Measurements from ENCODE around the gene SNTG2.

Gene SNTG2

DNA sequence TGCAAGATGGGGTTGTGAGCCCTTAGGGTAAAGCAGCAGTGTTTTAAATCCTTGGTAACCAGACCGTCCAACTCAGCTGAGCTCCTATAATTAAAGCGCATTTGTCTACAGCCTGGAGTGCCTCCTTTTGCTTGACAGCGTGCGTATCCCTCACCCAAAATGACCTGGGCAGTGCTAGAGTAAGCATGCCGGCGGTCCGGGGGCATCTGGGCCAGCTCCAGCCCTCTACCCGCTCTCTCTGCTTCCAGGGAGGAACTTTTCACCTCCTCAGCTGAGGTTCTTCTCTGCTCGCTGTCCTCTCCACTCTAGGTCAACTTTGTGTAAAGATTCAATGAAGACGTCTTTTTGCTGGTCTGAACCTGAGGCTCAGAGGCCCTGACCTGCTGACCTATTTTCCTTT, 360.2 kb downstream of the SNTG2 start:
- TF ChIP-seq POLR2A (IDR thresholded peaks at IDR 0.05; ENCODE audit: low read length) (no peak), GATA1 (IDR thresholded peaks at IDR 0.05; ENCODE audit: low read depth, low read length) (no peak)
- no peak for DNase-seq

DNA sequence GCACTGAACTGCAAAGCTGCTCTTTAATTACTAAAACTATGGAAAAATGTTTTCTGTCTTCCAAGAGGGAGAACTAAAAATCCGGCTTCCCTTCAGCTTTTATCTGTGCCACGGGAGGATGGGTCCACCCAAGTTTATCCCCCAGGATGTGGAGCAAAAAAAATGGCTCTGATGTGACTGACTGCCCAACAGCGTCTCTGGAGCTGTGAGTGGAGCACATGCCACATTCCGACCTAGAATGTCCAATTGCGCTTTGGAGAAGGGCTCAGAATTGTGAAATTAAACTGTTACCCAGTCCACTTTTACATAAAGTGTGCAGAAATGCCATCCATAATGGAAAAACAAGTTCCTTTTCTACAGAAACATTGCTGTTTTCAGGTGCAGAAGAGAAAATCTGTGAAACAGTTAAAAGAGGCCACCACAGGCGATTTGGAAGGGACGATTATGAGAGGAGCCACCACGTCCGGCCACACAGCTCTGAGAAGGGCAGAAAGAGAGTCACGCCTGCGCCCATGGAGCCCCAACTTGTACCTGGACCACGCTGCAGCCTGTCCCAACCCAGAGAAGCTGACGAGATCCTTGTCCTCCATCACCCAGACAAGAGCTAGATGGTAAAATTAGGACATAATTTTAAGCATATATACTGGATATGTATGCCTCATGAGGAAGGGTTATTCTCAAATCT, 362.7 kb downstream of the SNTG2 start:
- TF ChIP-seq GATA1 (IDR thresholded peaks at IDR 0.05; ENCODE audit: low read depth, low read length) (no peak), POLR2A (IDR thresholded peaks at IDR 0.05; ENCODE audit: low read length) (no peak)
- no peak for DNase-seq

- no peak for DNase-seq
- TF ChIP-seq GATA1 (IDR thresholded peaks at IDR 0.05; ENCODE audit: low read depth, low read length) (no peak), POLR2A (IDR thresholded peaks at IDR 0.05; ENCODE audit: low read length) (no peak)
Observed at GRCh38 chr2:1314254-1314653, 363.6 kb downstream of the SNTG2 start.

GRCh38 chr2:1318366-1319009, 367.8 kb downstream of the SNTG2 start:
- no peak for DNase-seq
- no peak for TF ChIP-seq POLR2A (IDR thresholded peaks at IDR 0.05; ENCODE audit: low read length)
- TF ChIP-seq GATA1 (IDR thresholded peaks at IDR 0.05; ENCODE audit: low read depth, low read length), result no peak

GRCh38 chr2:1319393-1319792, 368.7 kb downstream of the SNTG2 start:
- TF ChIP-seq GATA1 (IDR thresholded peaks at IDR 0.05; ENCODE audit: low read depth, low read length) (no peak), POLR2A (IDR thresholded peaks at IDR 0.05; ENCODE audit: low read length) (no peak)
- DNase-seq, result no peak

- DNase-seq, result no peak
- TF ChIP-seq POLR2A (IDR thresholded peaks at IDR 0.05; ENCODE audit: low read length), result no peak
- TF ChIP-seq GATA1 (IDR thresholded peaks at IDR 0.05; ENCODE audit: low read depth, low read length), result no peak
Observed at GRCh38 chr2:1321321-1321720, 370.7 kb downstream of the SNTG2 start.

DNA sequence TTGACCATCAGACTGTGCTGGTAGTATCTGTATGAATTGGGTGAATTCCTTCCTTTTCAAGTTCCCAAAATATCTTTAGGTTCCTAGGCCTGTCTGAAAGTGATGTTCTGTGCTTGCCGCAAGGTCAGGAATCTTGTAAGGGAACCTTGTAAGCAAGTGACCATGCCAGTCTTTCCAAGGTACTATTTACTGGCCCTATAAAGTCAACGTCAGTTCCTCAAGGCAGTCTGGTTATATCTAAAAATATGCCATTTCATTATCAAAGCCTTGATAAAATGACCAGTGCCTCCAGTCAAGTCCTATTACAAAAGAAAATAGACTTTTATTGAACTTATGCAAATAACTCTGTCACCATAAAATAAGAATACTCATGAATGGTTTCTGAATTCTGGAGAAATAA, 374.2 kb downstream of the SNTG2 start:
- no peak for TF ChIP-seq GATA1 (IDR thresholded peaks at IDR 0.05; ENCODE audit: low read depth, low read length)
- TF ChIP-seq POLR2A (IDR thresholded peaks at IDR 0.05; ENCODE audit: low read length), result no peak
- no peak for DNase-seq

DNA sequence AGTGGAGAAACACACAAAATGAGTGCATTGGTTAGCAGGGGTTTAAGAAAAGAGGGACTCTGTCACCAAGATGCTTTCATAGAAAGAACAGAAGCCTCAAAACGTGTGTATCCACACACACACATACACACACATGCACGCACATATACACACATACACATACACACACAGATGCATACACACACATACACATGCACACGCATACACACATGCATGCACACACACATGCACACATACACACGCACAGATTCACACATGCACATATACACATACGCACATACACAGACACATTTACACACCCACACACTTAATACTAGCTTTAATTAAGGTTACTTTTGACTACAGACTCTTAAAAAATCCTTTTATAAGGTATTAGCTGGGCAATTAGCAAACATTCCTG, 378.0 kb downstream of the SNTG2 start:
- no peak for DNase-seq
- TF ChIP-seq POLR2A (IDR thresholded peaks at IDR 0.05; ENCODE audit: low read length), result no peak
- TF ChIP-seq GATA1 (IDR thresholded peaks at IDR 0.05; ENCODE audit: low read depth, low read length), result no peak

GRCh38 chr2:1339388-1340140, 388.9 kb downstream of the SNTG2 start:
- TF ChIP-seq POLR2A (IDR thresholded peaks at IDR 0.05; ENCODE audit: low read length) (no peak), GATA1 (IDR thresholded peaks at IDR 0.05; ENCODE audit: low read depth, low read length) (no peak)
- no peak for DNase-seq

DNA sequence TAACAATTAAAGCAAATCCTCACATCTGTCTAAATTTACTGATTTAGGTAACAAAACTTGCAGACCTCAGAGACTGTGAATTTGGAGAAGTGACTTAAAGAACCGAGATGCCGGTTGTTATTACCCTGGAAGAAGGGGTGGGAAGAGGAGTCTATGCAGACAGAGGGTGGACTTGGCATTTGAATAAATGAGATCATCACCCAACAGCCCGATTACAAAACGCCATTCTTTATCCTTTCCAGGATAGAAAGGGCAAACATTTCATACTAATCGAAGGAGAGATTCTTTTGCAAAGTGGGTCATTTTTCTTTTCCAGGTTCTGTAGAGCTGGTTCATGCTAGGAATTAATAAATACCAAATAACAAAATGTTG, 389.5 kb downstream of the SNTG2 start:
- DNase-seq, result no peak

DNA sequence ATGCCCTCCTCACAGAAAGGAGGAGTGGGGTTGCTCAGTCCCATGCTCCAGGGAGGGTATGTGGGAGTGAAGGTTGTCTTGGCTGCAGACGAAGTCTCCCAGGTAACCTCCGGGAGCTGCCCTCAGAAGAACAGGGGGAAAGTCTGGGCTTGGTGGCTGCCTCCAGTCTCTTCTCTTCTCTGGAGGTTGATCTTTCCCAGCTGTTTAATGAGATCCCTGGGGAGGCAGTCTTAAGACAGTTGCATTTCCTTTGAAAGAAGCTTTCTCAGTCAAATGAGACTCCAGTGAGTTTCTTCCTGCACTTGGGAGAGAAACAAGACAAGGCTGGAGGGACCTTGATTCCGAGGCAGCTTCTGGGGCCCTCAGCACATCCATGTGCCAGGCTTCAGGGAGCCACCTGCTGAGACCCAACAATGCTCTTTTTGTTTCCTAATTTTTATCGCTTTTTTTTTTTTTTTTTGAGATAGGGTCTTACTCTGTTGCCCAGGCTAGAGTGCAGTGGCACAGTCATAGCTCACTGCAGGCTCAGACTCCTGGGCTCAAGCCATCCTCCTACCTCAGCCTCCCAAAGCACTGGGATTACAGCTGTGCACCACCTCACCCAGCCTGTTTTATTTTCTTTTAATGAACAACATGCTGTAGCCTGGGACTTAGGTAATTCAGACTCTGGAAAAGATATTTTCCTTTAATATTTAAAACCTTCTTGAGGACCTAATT, 390.9 kb downstream of the SNTG2 start:
- DNase-seq, result no peak
- TF ChIP-seq GATA1 (IDR thresholded peaks at IDR 0.05; ENCODE audit: low read depth, low read length) (no peak), POLR2A (IDR thresholded peaks at IDR 0.05; ENCODE audit: low read length) (no peak)

More for the DNA sequence above, 389.5 kb downstream of the SNTG2 start:
- TF ChIP-seq POLR2A (IDR thresholded peaks at IDR 0.05; ENCODE audit: low read length) (no peak), GATA1 (IDR thresholded peaks at IDR 0.05; ENCODE audit: low read depth, low read length) (no peak)

DNA sequence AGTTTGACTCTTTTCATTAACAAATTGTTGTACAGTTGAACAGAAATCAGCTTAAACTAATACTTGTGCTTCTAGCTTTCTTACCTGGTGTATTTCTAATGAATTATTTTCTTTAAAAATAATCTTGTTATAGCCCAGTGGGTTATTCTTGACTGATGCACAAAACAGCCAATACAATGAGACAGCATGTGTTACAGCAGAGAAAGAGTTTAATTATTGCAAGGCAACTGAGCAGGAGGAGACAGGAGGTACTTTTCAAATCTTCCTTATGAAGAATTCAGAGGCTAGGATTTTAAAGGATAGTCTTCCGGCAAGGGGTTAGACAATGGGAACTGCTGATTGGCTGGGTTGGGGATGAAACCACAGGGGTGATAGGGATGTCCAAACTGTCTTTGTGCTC, 398.1 kb downstream of the SNTG2 start:
- DNase-seq, result no peak
- no peak for TF ChIP-seq GATA1 (IDR thresholded peaks at IDR 0.05; ENCODE audit: low read depth, low read length)
- TF ChIP-seq POLR2A (IDR thresholded peaks at IDR 0.05; ENCODE audit: low read length), result no peak

GRCh38 chr2:1350111-1350510, 399.5 kb downstream of the SNTG2 start:
- DNase-seq, result no peak
- TF ChIP-seq GATA1 (IDR thresholded peaks at IDR 0.05; ENCODE audit: low read depth, low read length) (no peak), POLR2A (IDR thresholded peaks at IDR 0.05; ENCODE audit: low read length) (no peak)

DNA sequence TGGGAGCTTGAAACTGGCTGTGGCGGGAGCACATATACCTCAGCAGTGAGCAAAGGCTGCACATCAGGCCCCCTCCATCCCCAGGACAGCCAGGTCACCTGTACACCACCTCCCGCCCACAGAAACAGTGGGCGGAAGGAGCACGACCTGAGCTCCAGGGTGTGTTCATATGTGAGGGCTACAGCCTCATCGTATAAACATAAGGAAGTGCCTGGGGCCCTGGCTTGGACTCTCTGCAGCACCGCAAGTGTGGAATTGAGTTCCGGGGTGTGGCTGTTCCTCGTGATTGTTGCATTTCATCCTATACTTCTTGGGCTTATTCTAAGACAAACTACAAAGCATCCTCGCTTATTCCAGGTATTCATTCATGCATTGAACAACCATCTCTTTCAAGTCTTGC, 402.5 kb downstream of the SNTG2 start:
- TF ChIP-seq GATA1 (IDR thresholded peaks at IDR 0.05; ENCODE audit: low read depth, low read length) (no peak), POLR2A (IDR thresholded peaks at IDR 0.05; ENCODE audit: low read length) (no peak)
- no peak for DNase-seq

Data from erythroblast (primary cell).